Body of pancreas (tissue), 4 donors: Measurements from ENCODE around the gene SOX6.

Source experiments
- CTCF ChIP-seq, 7 experiments: fragments of 450-650 bp in 4 of 7; fragments of 200-600 bp in 3 of 7; sonication (generic) in 3 of 7; IDR thresholded peaks; one replicate each; pipeline ENCODE4 v1.5.1; 2016 to 2019; ENCODE audit warnings: antibody characterized with exemption in 7 of 7
- POLR2A ChIP-seq, 3 donors: fragments of 450-650 bp; IDR thresholded peaks; one replicate each; pipeline ENCODE4 v1.6.1; 2016; ENCODE audit warnings: antibody characterized with exemption in 3 of 3, mild to moderate bottlenecking in 2 of 3

- TF ChIP-seq CTCF (IDR thresholded peaks at IDR 0.05) (no peak), POLR2A (IDR thresholded peaks at IDR 0.05) (no peak)
Measured at GRCh38 chr11:16341853-16342252, 14.5 kb downstream of the SOX6 start.
